ENCODE measurements around the gene CDC42BPB. TPM values are rescaled to one million over a fixed set of nuclear protein-coding genes. Genes with fewer than 3 reads are reported as not detected.
A peak's percentile ranks its signal among the peaks of the same experiment; 100 is the strongest.

CDC42BPB gene
- total and polyA plus RNA-seq, 2 of the 13 experiments (the other 11 are each of a cell fraction or from before 2014, with no cell fraction given): 19.7 to 32.3 TPM

- TF ChIP-seq ZNF431 (CRISPR knock-in tag; IDR thresholded peaks at IDR 0.05; ENCODE audit: borderline replicate concordance, low read depth) (no peak), CTCF (CRISPR knock-in tag; IDR thresholded peaks at IDR 0.05) (no peak), RBM39 (IDR thresholded peaks at IDR 0.05; ENCODE audit: low read depth, low read length, poor library complexity, severe bottlenecking) (no peak), FOXK1 (CRISPR knock-in tag; IDR thresholded peaks at IDR 0.05; ENCODE audit: borderline replicate concordance, low read depth) (no peak), SP5 (CRISPR knock-in tag; IDR thresholded peaks at IDR 0.05; ENCODE audit: borderline replicate concordance, low read depth) (no peak; the same call in 1 of the 2 replicates), ZNF710 (CRISPR knock-in tag; IDR thresholded peaks at IDR 0.05; ENCODE audit: borderline replicate concordance) (no peak), SP1 (IDR thresholded peaks at IDR 0.05) (no peak), SP1 (CRISPR knock-in tag; IDR thresholded peaks at IDR 0.05) (peak; percentile 12; the same call in 1 of the 2 replicates), GABPB1 (CRISPR knock-in tag; IDR thresholded peaks at IDR 0.05) (peak; percentile 64; the same call in 1 of the 2 replicates), HNRNPK (IDR thresholded peaks at IDR 0.05; ENCODE audit: low read depth, low read length, poor library complexity, severe bottlenecking) (peak; percentile 91), CREB3 (CRISPR knock-in tag; IDR thresholded peaks at IDR 0.05) (0 out of 2 replicates have a peak, but pooled peaks have one; percentile 25), NFRKB (IDR thresholded peaks at IDR 0.05) (no peak), TCF12 (IDR thresholded peaks at IDR 0.05) (no peak), TCF12 (CRISPR knock-in tag; IDR thresholded peaks at IDR 0.05) (no peak), HNF4G (IDR thresholded peaks at IDR 0.05; ENCODE audit: borderline replicate concordance, low read depth, low read length) (no peak), HNF4G (CRISPR knock-in tag; IDR thresholded peaks at IDR 0.05; ENCODE audit: borderline replicate concordance, low read depth) (no peak), POLR2AphosphoS2 (IDR thresholded peaks at IDR 0.05; ENCODE audit: low read depth, low read length) (no peak), GPN1 (CRISPR knock-in tag; IDR thresholded peaks at IDR 0.05; ENCODE audit: borderline replicate concordance) (no peak), LCORL (IDR thresholded peaks at IDR 0.05) (no peak), LCORL (CRISPR knock-in tag; IDR thresholded peaks at IDR 0.05) (no peak; the same call in 1 of the 2 replicates), ZNF367 (CRISPR knock-in tag; IDR thresholded peaks at IDR 0.05; ENCODE audit: borderline replicate concordance) (no peak), HOXA5 (CRISPR knock-in tag; IDR thresholded peaks at IDR 0.05) (0 out of 2 replicates have a peak, but pooled peaks have one; percentile 21), ZNF10 (CRISPR knock-in tag; IDR thresholded peaks at IDR 0.05; ENCODE audit: borderline replicate concordance, low read depth) (no peak)
These were observed at the start of gene CDC42BPB (continued) for GRCh38 chr14:103057372-103058163.
